ENCODE measurements around the gene CCDC93. TPM values are rescaled to one million over a fixed set of nuclear protein-coding genes. Genes with fewer than 3 reads are reported as not detected.

The CCDC93 gene
- total RNA-seq, 1 experiment from 2014 or later = 18.7 TPM

DNA sequence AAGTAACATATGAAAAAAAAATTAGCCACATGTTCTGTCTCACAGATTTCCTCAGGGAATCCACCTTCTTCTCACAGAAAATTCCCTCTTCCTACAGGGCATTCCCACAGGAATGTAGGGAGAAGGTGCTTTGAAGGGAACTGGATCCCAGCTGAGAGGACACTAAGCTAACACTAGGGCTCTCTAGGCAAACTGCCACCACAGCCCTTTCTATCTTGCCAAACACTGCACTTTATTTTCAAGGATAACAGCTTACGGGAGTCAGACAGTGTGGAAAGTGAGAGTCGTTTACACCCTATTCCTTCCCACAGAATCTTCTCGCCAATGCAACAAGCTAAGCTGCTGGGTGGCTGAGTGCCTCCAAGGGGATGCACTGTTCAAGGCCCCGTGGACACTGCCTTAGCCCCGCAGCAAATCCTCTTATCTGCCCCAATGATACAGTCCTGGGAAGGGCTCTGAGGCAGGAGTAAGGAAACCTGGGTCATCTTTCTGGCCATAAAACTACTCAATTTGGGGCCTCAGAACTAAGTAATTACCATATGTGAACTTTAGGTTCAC, 76.9 kb downstream of the CCDC93 start (continued):
- TF ChIP-seq YY1 (IDR thresholded peaks at IDR 0.05; ENCODE audit: extremely low read depth, insufficient replicate concordance, low read depth, low read length) (no peak), TCF7L2 (IDR thresholded peaks at IDR 0.05; ENCODE audit: borderline replicate concordance, extremely low read depth, insufficient read depth, insufficient read length) (no peak), EZH2 (IDR thresholded peaks at IDR 0.05) (no peak), EZH2phosphoT487 (IDR thresholded peaks at IDR 0.05; ENCODE audit: borderline replicate concordance) (no peak)

DNA sequence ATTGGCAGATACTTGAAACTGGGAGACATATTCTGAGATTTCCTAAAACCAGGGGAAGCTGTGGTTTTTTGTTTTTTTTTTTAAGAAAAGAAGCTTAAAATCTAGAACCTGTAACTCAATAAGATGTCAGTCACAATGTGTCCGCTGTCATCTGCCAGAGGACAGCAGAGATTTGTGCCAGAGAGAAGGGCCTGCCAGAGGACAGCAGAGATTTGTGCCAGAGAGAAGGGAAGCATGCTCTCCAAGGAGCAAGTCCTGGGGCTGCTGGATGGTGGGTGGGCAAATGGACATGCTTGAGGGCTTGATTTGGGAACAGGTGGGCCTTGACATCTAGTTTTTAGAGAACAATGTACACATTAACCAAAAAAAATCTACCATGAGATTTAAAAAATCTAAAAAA, 77.9 kb downstream of the CCDC93 start:
- CTCF ChIA-PET = no interaction called here
- no peaks in the 10 kb centered on the region for H3K9me3 ChIP-seq (ENCODE audit: control insufficient read depth in 1 of 2, insufficient read depth in 1 of 2, low read depth in 1 of 2, low read length in 2 of 2)
- H3K4me1 ChIP-seq (ENCODE audit: control insufficient read depth in 1 of 2, insufficient read depth in 2 of 2, low read length in 2 of 2) = no peaks in the 10 kb centered on the region
- RAD21 ChIA-PET (ENCODE audit: low non-redundant PET in 1 of 2, low total read pairs in 2 of 2, uncharacterized antibody in 2 of 2, unreplicated experiment in 2 of 2) = no interaction called here
- no peaks in the 10 kb centered on the region for H3K9me2 ChIP-seq (ENCODE audit: insufficient read depth)
- no peak overlapping the region for H3K9ac ChIP-seq (ENCODE audit: low read length)
- H3K36me3 ChIP-seq (ENCODE audit: control insufficient read depth in 1 of 2, insufficient read depth in 2 of 2, low read length in 2 of 2) = peaks cover 29 to 39% of the 10 kb centered on the region in 2 experiments
- no peak overlapping the region for H3K27ac ChIP-seq (ENCODE audit: low read depth, low read length)
- no peak for TF ChIP-seq POLR2A (IDR thresholded peaks at IDR 0.05; ENCODE audit: borderline replicate concordance, extremely low read depth, insufficient read depth, insufficient read length)
- no peak for TF ChIP-seq SIN3A (IDR thresholded peaks at IDR 0.05; ENCODE audit: low read depth)
- TF ChIP-seq, protein P1, sequence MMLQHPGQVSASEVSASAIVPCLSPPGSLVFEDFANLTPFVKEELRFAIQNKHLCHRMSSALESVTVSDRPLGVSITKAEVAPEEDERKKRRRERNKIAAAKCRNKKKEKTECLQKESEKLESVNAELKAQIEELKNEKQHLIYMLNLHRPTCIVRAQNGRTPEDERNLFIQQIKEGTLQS (IDR thresholded peaks at IDR 0.05) = no peak
- no peak for TF ChIP-seq JUND (IDR thresholded peaks at IDR 0.05)
- TF ChIP-seq, protein P2, sequence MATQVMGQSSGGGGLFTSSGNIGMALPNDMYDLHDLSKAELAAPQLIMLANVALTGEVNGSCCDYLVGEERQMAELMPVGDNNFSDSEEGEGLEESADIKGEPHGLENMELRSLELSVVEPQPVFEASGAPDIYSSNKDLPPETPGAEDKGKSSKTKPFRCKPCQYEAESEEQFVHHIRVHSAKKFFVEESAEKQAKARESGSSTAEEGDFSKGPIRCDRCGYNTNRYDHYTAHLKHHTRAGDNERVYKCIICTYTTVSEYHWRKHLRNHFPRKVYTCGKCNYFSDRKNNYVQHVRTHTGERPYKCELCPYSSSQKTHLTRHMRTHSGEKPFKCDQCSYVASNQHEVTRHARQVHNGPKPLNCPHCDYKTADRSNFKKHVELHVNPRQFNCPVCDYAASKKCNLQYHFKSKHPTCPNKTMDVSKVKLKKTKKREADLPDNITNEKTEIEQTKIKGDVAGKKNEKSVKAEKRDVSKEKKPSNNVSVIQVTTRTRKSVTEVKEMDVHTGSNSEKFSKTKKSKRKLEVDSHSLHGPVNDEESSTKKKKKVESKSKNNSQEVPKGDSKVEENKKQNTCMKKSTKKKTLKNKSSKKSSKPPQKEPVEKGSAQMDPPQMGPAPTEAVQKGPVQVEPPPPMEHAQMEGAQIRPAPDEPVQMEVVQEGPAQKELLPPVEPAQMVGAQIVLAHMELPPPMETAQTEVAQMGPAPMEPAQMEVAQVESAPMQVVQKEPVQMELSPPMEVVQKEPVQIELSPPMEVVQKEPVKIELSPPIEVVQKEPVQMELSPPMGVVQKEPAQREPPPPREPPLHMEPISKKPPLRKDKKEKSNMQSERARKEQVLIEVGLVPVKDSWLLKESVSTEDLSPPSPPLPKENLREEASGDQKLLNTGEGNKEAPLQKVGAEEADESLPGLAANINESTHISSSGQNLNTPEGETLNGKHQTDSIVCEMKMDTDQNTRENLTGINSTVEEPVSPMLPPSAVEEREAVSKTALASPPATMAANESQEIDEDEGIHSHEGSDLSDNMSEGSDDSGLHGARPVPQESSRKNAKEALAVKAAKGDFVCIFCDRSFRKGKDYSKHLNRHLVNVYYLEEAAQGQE (IDR thresholded peaks at IDR 0.05; ENCODE audit: low read depth) = no peak
- TF ChIP-seq EGR1 (IDR thresholded peaks at IDR 0.05; ENCODE audit: low read depth) = no peak
- no peak for TF ChIP-seq POLR2AphosphoS5 (IDR thresholded peaks at IDR 0.05; ENCODE audit: low read depth, low read length)
- TF ChIP-seq, protein P3, sequence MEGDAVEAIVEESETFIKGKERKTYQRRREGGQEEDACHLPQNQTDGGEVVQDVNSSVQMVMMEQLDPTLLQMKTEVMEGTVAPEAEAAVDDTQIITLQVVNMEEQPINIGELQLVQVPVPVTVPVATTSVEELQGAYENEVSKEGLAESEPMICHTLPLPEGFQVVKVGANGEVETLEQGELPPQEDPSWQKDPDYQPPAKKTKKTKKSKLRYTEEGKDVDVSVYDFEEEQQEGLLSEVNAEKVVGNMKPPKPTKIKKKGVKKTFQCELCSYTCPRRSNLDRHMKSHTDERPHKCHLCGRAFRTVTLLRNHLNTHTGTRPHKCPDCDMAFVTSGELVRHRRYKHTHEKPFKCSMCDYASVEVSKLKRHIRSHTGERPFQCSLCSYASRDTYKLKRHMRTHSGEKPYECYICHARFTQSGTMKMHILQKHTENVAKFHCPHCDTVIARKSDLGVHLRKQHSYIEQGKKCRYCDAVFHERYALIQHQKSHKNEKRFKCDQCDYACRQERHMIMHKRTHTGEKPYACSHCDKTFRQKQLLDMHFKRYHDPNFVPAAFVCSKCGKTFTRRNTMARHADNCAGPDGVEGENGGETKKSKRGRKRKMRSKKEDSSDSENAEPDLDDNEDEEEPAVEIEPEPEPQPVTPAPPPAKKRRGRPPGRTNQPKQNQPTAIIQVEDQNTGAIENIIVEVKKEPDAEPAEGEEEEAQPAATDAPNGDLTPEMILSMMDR (IDR thresholded peaks at IDR 0.05 in 2 of 3, conservative IDR thresholded peaks at IDR 0.05 in 1 of 3; ENCODE audit: borderline replicate concordance in 1 of 3, insufficient read depth in 1 of 3, low read depth in 2 of 3, low read length in 2 of 3) = no peak
- TF ChIP-seq YY1 (IDR thresholded peaks at IDR 0.05; ENCODE audit: extremely low read depth, insufficient replicate concordance, low read depth, low read length) = no peak
- no peak overlapping the region for H2AFZ ChIP-seq (ENCODE audit: low read depth, low read length, poor library complexity, severe bottlenecking)
- BruUV-seq (replicated peaks) = no TSS peak
- H3K27me3 ChIP-seq (ENCODE audit: insufficient read depth, low read length) = no peaks in the 10 kb centered on the region
- intact Hi-C loops (cut with micrococcal nuclease) = no loop called here
- POLR2A ChIA-PET = no interaction called here
- no peaks in the 10 kb centered on the region for H3K79me2 ChIP-seq (ENCODE audit: insufficient read depth, low read length)
- H3K4me2 ChIP-seq (ENCODE audit: low read length) = no peak overlapping the region
- H4K20me1 ChIP-seq (ENCODE audit: insufficient read depth) = no peaks in the 10 kb centered on the region
- no peak for ATAC-seq
- no peak for DNase-seq (ENCODE audit: low read depth, low spot score)
- H3K4me3 ChIP-seq (replicated peaks in 1 of 2; ENCODE audit: low read depth in 1 of 2, low read length in 2 of 2) = no peak overlapping the region
